ENCODE results near the gene SMIM1.
A peak's percentile ranks its signal among the peaks of the same experiment; 100 is the strongest.

Gene SMIM1

GRCh38 chr1:3772715-3773571 is at the start of gene SMIM1:
Gene SMIM1, plus strand, starts transcription at chr1:3772749. Its CDS starts 2,625 bp downstream, at chr1:3775374.
- no peak for DNase-seq

GRCh38 chr1:3722846-3723245 is 49.7 kb upstream of the SMIM1 start:
- no peak for DNase-seq

- peak; percentile 63 to 66 for DNase-seq
Observed at GRCh38 chr1:3724416-3725030, 48.0 kb upstream of the SMIM1 start.

- no peak for DNase-seq
Observed at GRCh38 chr1:3725366-3725765, 47.2 kb upstream of the SMIM1 start.

- no peak for DNase-seq
Observed at GRCh38 chr1:3727042-3727824, 45.3 kb upstream of the SMIM1 start.

GRCh38 chr1:3727825-3728776 is 44.4 kb upstream of the SMIM1 start:
- no peak for DNase-seq

- DNase-seq = no peak
Observed at GRCh38 chr1:3729594-3730542, 42.7 kb upstream of the SMIM1 start.

- no peak for DNase-seq
Observed at GRCh38 chr1:3730543-3731247, 41.9 kb upstream of the SMIM1 start.

- no peak for DNase-seq
Observed at GRCh38 chr1:3731583-3732433, 40.7 kb upstream of the SMIM1 start.

GRCh38 chr1:3732434-3733093 is 40.0 kb upstream of the SMIM1 start:
- no peak for DNase-seq

GRCh38 chr1:3733094-3733882 is 39.3 kb upstream of the SMIM1 start:
- no peak for DNase-seq

GRCh38 chr1:3733883-3734589 is 38.5 kb upstream of the SMIM1 start:
- DNase-seq = no peak

- DNase-seq = no peak
Observed at GRCh38 chr1:3734602-3735001, 37.9 kb upstream of the SMIM1 start.

GRCh38 chr1:3735027-3735681 is 37.4 kb upstream of the SMIM1 start:
- DNase-seq = no peak

GRCh38 chr1:3735688-3736087 is 36.9 kb upstream of the SMIM1 start:
- no peak for DNase-seq

GRCh38 chr1:3736131-3736561 is 36.4 kb upstream of the SMIM1 start:
- DNase-seq = no peak

GRCh38 chr1:3736708-3737107 is 35.8 kb upstream of the SMIM1 start:
- DNase-seq = no peak
